ENCODE results near the gene GAREM1.
"Not testable (repeated sequence)": the region's sequence is repeated elsewhere in the genome, so short reads cannot be mapped to it uniquely, and the experiment has no call there.

Gene GAREM1

DNA sequence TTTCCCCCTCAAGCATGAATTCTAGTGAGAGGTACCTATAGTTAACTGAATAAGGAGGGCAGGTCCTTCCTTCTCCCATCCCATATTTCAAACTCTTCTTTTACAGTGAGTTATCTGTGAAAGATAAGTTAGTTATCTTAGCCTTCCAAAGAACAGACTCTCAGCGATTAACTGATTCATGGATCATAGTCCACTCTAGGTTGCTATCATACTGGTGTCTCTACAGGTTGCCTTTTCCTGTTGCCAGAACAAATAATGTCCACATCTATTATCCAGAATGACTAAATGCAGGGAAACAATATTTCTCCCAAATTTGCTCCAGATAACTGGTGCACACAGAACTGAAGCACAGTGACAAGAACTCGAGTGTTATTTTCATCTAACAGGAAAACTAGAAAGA, 212.5 kb downstream of the GAREM1 start:
- no peak for DNase-seq (ENCODE audit: low read depth in 3 of 3)

DNA sequence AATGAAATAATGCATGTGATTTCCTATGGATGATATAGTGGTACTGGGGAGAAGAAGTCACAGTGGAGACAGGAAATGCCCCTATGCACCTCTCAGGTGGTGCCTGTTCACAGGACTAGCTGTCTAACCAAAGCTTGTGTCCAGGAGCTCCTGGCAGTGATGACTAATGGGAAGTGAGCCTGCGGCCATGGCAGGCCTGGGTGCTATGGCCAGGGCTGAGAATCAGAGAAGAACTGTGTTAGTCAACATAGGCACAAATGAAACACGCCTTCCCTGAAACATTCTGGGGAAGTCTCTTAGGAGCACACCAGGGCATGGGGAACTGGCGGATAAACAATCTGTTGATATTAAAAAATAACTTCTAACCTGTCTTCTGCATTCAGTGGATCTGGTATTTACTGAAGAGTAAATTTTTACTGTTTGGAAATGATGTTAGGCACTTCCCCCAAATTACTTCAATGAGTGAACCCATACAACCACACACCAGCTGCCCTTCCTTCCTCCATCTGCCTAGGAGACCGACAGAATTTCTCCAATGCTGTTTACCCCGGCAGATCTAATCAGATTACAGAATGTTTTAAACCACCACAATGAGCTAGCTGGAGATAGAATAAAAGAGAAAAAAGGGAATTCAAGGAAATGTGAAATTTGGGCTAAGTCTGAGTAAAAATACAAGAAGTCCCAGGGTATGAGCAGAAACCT, 213.4 kb downstream of the GAREM1 start:
- no peak for DNase-seq (ENCODE audit: low read depth in 3 of 3)

DNA sequence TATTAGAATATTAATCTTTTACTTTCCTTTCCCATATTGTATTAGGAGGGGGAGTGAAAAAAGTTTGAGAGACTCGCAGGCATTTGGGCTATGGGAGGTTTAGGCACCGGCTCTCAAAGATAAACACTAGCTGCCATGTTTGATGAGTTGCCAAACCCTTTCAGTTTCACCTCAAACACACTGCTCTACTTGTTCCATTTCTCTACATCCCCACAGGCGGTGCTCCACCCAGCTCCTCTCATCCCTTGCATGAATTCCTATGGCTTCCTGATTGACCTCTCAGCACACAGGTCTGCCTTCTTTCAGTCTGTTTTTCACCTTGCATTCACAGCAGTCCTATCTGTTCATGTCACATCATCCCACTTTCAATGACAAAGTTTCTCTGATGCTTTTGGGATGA, 215.1 kb downstream of the GAREM1 start:
- no peak for DNase-seq (ENCODE audit: low read depth in 3 of 3)

DNA sequence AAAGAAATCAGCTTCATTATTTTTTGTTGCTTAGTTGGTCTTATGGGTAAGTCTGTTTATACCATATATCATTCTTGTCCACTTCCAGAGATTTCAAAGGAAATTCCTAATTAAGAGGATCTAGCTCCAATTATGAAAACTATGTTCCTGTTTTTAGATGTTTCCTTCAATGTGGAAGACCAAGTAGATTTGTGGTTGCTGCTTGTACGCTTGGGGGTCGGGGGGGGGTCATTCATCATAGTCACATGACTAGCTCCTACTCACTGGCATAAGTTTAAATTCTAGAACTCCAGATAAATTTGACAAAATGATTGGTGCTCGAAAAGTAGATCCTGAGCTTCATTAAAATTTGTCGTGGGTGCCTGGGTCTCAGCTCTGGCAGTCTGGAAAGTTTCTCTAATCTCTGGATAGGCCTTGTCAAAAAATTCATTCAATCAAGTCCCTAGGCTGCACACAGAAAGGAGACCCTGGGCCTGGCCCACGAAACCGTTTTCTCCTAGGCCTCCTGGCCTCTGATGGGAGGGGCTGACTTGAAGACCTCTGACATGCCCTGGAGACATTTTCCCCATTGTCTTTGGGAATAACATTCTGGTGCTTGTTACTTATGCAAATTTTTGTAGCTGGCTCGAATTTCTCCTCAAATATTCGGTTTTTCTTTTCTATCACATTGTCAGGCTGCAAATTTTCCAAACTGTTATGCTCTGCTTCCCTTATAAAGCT, 218.4 kb downstream of the GAREM1 start:
- DNase-seq (ENCODE audit: low read depth in 3 of 3): no peak

DNA sequence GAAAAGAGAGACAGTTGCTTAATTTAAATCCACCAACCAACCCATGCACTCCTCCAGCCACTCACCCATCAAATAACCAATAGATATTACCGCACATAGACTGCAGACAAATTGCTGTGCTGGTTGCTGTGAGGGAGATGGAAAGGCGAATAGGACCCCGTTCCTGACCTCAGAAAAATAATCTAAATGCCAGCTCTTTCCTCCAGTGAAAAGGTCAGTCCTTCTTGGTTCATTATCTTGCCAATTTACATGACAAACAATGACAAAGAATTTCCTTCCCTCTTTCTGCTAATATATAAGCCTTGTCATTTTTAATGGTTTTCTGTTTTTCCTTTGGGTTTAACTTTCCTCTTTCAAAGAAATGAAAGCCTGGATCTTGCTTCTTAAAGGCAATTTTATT, 219.2 kb downstream of the GAREM1 start:
- DNase-seq (ENCODE audit: low read depth in 3 of 3): no peak

DNA sequence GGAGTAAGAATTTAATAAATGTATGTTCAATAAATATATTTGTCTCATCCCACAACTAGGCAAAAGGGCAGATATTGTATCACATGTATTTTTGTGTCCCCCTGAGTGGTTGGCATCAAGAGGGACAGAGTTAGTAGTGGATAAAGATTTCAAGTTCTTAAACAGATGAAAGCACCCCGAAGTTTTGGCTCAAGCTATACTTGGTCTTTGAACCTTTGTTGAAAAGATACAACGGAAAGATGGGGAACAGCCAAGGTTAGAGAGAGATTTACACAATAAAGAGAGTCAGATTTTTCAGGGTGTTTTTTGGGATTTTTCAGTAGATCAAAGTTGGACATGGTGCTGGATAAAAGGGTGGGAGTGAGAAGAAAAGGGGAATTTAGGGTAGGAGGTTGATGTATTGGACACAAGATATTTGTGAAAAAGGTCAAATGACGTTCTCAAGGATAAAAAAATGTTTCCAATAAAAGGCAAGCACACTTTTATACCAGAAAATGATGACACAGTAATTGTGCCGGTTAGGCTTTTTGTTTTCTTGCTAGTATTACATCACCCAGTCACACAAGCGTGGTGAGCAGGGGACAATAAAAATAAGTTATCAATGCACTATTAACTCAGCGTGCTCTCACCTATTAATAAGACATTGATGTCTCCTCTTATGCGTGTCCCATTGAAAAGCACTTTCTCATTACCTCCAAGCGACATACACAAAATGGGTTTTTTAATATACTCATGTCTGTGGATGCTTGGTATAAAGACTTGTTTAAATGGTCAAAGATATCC, 221.3 kb downstream of the GAREM1 start:
- no peak for DNase-seq (ENCODE audit: low read depth in 3 of 3)

DNA sequence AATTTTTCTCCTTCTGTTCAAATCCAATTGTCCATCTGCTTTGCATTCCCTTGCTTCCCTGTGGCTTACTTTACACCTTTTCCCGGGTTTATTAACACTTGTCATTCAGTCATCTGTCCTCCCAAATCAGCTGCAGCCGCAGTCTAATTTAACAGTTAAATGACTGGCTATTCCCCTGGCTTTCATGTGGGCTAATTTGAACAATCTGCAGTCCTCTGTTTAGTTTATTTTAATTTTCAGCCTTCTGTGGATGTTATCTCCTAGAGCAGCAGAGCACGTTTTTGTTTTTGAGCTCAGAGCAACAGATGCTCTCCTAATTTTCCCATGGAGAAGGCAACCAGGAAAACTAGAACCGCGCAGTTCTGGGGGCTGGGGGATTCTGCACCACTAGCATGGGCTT, 225.8 kb downstream of the GAREM1 start:
- no peak for DNase-seq (ENCODE audit: low read depth in 3 of 3)

DNA sequence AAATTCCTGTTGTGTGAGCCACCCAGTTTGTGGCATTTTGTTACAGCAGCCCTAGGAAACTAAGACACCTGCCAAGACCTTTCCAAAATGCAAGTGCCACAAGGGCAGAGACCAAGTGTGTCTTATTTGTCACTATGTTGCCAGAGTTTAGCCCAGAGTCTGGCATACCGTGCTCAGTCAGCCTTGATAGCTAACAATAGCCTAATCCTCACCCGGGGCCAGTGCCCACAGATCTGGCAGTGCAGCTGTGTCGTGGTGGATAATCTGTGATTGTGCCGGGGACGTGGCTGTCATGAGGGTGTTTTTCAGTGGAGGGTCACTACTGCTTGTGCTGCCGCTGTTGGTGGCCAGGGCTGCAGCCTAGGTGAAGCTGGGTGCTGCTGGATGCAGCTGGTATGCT, 227.3 kb downstream of the GAREM1 start:
- no peak for DNase-seq (ENCODE audit: low read depth in 3 of 3)

DNA sequence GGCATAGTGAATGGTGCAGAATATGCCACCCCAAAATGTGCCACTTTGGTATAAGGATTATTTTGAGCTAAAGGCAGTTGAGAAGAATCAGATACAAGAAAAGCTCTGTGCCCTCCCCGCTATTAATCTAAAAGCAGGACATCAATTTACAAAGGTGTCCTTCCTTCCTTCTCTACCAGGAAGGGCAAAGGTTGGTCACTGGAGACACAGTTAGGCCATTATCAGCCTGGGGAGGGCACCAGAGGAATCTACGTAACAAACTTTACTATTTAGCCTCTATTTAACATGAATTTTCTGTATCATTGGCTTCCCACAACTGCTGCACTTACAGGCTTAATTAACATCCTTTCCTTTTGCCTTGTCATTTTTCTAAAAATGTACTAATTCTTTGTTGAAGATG, 228.3 kb downstream of the GAREM1 start:
- no peak for DNase-seq (ENCODE audit: low read depth in 3 of 3)

DNA sequence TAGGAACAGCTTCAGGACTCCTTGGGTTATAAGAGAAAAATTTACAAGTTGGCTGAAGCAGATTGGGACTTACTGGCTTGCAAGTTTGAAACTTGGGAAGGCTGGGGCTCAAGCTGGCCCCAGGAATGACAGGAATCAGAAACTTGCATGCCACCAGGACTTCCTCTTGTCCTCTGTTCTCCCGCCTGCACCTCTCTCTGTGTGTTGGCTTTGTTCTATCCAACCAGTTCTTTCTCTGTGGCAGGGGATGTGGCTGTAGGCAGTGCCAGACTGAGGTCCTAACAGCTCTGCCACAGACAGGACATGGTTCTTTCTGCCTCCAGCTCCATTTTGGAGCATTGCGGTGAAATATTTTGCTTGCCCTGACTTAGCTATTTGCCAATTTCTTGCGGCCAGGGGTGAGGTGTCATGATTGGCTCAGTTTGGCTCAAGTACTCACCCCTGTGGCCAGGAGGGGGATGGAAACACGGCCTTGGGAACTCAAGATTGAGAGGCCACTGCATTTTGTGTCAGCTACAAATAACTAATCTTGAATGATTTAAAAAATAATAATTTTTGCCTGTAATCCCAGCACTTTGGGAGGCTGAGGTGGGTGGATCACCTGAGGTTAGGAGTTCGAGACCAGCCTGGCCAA, 231.9 kb downstream of the GAREM1 start:
- DNase-seq (ENCODE audit: low read depth in 3 of 3): no peak

DNA sequence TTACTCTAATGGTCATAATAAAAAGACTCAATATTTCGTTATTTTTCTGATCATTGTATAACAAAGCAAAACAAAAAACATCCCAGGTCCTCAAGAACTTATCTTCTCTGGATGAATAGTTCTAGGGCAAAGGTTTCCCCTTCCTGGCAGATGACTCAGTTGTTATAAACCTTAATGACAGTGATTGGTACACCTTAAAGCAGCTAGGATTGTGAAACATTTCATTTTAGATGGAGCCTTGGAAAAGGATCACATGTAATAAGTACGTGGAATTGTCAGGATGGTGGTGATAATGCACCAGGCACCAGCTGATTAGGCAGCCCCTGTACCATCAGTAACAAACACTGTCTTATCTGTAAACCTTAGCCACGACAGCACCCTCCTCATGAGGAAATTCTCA, 233.6 kb downstream of the GAREM1 start:
- DNase-seq (ENCODE audit: low read depth in 3 of 3): no peak

DNA sequence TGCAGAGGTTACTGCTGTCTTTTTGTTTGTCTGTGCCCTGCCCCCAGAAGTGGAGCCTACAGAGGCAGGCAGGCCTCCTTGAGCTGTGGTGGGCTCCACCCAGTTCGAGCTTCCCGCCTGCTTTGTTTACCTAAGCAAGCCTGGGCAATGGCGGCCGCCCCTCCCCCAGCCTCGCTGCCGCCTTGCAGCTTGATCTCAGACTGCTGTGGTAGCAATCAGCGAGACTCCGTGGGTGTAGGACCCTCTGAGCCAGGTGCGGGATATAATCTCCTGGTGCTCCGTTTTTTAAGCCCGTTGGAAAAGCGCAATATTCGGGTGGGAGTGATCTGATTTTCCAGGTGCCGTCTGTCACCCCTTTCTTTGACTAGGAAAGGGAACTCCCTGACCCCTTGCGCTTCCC, 237.3 kb downstream of the GAREM1 start:
- DNase-seq (ENCODE audit: low read depth in 3 of 3): not testable (repeated sequence)

DNA sequence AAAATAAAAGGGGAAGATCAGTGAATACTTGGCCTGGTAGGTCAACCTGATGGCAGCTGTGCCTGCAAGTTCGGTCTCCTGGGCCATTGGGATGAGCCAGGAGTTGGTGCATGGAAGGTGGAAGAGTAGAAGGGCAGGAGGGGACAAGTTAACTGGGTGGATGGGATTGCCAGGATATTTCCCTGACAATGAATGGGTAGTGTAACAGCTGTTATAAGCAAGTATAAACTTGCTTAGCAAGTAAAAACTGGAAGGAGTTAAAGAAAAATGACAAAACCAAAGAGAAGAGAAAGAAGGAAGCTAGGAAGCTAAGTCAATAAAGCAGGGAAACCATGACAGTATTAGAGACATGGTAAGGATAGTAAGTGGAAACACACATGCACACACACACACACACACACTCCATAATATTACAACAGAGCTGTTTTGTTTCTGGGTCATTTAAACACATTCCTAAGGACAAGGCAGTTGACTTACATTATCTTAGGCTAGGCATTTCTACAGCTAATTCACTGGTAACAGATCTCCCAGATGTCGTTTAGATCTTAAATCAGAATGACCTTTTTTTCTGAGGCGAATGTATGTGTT, 251.2 kb downstream of the GAREM1 start:
- DNase-seq (ENCODE audit: low read depth in 3 of 3): no peak

DNA sequence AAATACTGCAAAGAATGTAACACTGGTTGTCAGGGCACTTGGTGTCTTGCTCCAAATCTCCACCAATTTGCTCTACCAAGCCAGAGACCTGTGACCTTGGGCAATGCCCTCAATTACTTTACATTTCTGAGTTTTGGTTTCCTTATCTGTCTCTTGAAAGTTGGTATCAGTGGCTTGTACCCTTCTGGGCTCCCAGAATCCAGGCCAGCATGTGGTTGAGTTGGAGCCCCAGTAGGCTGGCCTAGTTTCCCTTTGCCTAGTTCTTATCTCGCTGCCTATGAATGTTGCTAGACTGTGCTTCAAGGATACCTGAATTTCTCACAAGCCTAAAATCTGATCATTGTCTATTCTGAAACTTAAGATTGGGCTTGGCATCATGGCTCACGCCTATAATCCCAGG, 254.3 kb downstream of the GAREM1 start:
- no peak for DNase-seq (ENCODE audit: low read depth in 3 of 3)

DNA sequence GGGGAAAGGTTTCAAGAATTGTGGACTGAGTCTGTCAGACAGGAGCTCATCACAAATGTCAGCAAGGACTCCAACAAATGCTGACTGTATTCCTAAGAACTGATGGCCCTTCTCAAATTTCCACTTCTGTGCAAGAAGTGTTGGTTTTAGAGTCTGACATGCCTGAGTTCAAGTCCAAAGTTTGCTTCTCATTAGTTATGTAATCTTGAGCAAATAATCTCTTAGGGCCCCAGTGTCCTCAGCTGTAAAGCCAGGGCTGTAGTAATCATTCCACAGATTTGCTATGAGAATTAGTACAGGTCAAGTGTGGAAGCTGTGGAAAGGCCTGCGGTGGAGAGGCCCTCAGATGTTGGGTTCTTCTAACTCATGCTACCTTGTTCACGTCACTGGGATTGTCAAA, 257.0 kb downstream of the GAREM1 start:
- no peak for DNase-seq (ENCODE audit: low read depth in 3 of 3)
